Glutamatergic neuron (in vitro differentiated cells): ENCODE data around the gene MEDAG. TPM values are rescaled to one million over a fixed set of nuclear protein-coding genes. Genes with fewer than 3 reads are reported as not detected.
A peak's percentile ranks its signal among the peaks of the same experiment; 100 is the strongest.

Experiments used
- DNase-seq: peaks from one replicate; pipeline ENCODE4 v3.0.0; 2022
- H3K27ac Mint-ChIP-seq: one replicate; pipeline ENCODE4 v1.8.0; 2020; ENCODE audit warnings: mild to moderate bottlenecking, mixed read lengths, inconsistent platforms; ENCODE audit not compliant: unreplicated experiment
- H3K27me3 Mint-ChIP-seq: one replicate; pipeline ENCODE4 v1.8.0; 2020; ENCODE audit warnings: mild to moderate bottlenecking, moderate library complexity, mixed read lengths, inconsistent platforms; ENCODE audit not compliant: unreplicated experiment
- H3K36me3 Mint-ChIP-seq: one replicate; pipeline ENCODE4 v1.8.0; 2020; ENCODE audit warnings: mild to moderate bottlenecking, mixed read lengths, inconsistent platforms; ENCODE audit not compliant: unreplicated experiment
- H3K4me1 Mint-ChIP-seq: one replicate; pipeline ENCODE4 v1.8.0; 2020; ENCODE audit warnings: mild to moderate bottlenecking, low read depth, mixed read lengths, inconsistent platforms; ENCODE audit not compliant: unreplicated experiment
- H3K4me3 Mint-ChIP-seq: one replicate; pipeline ENCODE4 v1.8.0; 2020; ENCODE audit warnings: mild to moderate bottlenecking, mixed read lengths, inconsistent platforms; ENCODE audit not compliant: unreplicated experiment
- H3K9me3 Mint-ChIP-seq: one replicate; pipeline ENCODE4 v1.8.0; 2020; ENCODE audit warnings: mild to moderate bottlenecking, moderate library complexity, mixed read lengths, inconsistent platforms; ENCODE audit not compliant: unreplicated experiment
- CTCF ChIP-seq: fragments of 200-600 bp; sonication (generic); IDR thresholded peaks from one replicate; pipeline ENCODE4 v1.5.0; 2021; ENCODE audit not compliant: partially characterized antibody, unreplicated experiment
- total RNA-seq: library from RNA; stranded (reverse); fragmentation: NEBNext Ultra II Directional; extraction: Animal tissue kit (Norgen Biotek cat#: 25700); gene quantifications from one replicate; pipeline ENCODE4 v1.2.1, GENCODE V29; 2021; ENCODE audit not compliant: unreplicated experiment

Gene MEDAG
- total RNA-seq, 1 donor from 2014 or later, result 0.51 TPM

GRCh38 chr13:30869491-30869890 is 36.6 kb upstream of the MEDAG start:
- no peak for TF ChIP-seq CTCF
- no peak overlapping the region for H3K4me3 Mint-ChIP-seq
- peak overlapping the region; percentile 3 for H3K27ac Mint-ChIP-seq
- H3K27me3 Mint-ChIP-seq, result peaks cover 12% of the 10 kb centered on the region
- H3K36me3 Mint-ChIP-seq, result peaks cover 5% of the 10 kb centered on the region
- DNase-seq, result no peak
- H3K4me1 Mint-ChIP-seq, result peaks cover 65% of the 10 kb centered on the region
- peaks cover 18% of the 10 kb centered on the region for H3K9me3 Mint-ChIP-seq

GRCh38 chr13:30870049-30870884 is 35.8 kb upstream of the MEDAG start:
- H3K4me3 Mint-ChIP-seq, result peak overlapping the region; percentile 50
- H3K27ac Mint-ChIP-seq, result peak overlapping the region; percentile 76
- DNase-seq, result peak; percentile 62
- peaks cover 5% of the 10 kb centered on the region for H3K36me3 Mint-ChIP-seq
- no peak for TF ChIP-seq CTCF
- H3K27me3 Mint-ChIP-seq, result peaks cover 10% of the 10 kb centered on the region
- H3K4me1 Mint-ChIP-seq, result peaks cover 57% of the 10 kb centered on the region
- H3K9me3 Mint-ChIP-seq, result peaks cover 17% of the 10 kb centered on the region

GRCh38 chr13:30870916-30871587 is 35.0 kb upstream of the MEDAG start:
- peaks cover 10% of the 10 kb centered on the region for H3K27me3 Mint-ChIP-seq
- peaks cover 16% of the 10 kb centered on the region for H3K9me3 Mint-ChIP-seq
- peaks cover 49% of the 10 kb centered on the region for H3K4me1 Mint-ChIP-seq

GRCh38 chr13:30871588-30872275 is 34.3 kb upstream of the MEDAG start:
- Mint-ChIP-seq H3K27me3 (peaks cover 10% of the 10 kb centered on the region), H3K27ac (peak overlapping the region; percentile 88), H3K9me3 (peaks cover 16% of the 10 kb centered on the region), H3K4me1 (peaks cover 45% of the 10 kb centered on the region), H3K36me3 (peaks cover 5% of the 10 kb centered on the region), H3K4me3 (peak overlapping the region; percentile 38)
- DNase-seq, result no peak
- TF ChIP-seq CTCF, result no peak

More at GRCh38 chr13:30870916-30871587, 35.0 kb upstream of the MEDAG start:
- H3K27ac Mint-ChIP-seq, result peak overlapping the region; percentile 88
- peak; percentile 62 for DNase-seq
- peaks cover 5% of the 10 kb centered on the region for H3K36me3 Mint-ChIP-seq
- peak overlapping the region; percentile 50 for H3K4me3 Mint-ChIP-seq
- TF ChIP-seq CTCF, result no peak
